ENCODE data around the gene CDK14.

CDK14 gene

GRCh38 chr7:90856351-90857070, 260.4 kb downstream of the CDK14 start:
- DNase-seq, result no peak

- DNase-seq, result no peak
These were observed 261.5 kb downstream of the CDK14 start for GRCh38 chr7:90857603-90858002.

- no peak for DNase-seq
These were observed 262.4 kb downstream of the CDK14 start for GRCh38 chr7:90858546-90858945.

- DNase-seq, result no peak
These were observed 263.4 kb downstream of the CDK14 start for GRCh38 chr7:90859521-90859920.

- no peak for DNase-seq
These were observed 268.0 kb downstream of the CDK14 start for GRCh38 chr7:90864088-90864487.

GRCh38 chr7:90869335-90869734, 273.2 kb downstream of the CDK14 start:
- DNase-seq, result no peak

GRCh38 chr7:90876701-90877100, 280.6 kb downstream of the CDK14 start:
- no peak for DNase-seq

GRCh38 chr7:90877201-90877600, 281.1 kb downstream of the CDK14 start:
- peak in 1 of 4 experiments; percentile 5 for DNase-seq

- no peak for DNase-seq
These were observed 283.8 kb downstream of the CDK14 start for GRCh38 chr7:90879924-90880323.

- no peak for DNase-seq
These were observed 290.3 kb downstream of the CDK14 start for GRCh38 chr7:90886416-90886815.

GRCh38 chr7:90889210-90889609, 293.1 kb downstream of the CDK14 start:
- DNase-seq, result no peak

- no peak for DNase-seq
These were observed 293.5 kb downstream of the CDK14 start for GRCh38 chr7:90889644-90890043.

GRCh38 chr7:90891529-90891928, 295.4 kb downstream of the CDK14 start:
- no peak for DNase-seq

- peak in 2 of 4 experiments; percentile 21 for DNase-seq
These were observed 296.1 kb downstream of the CDK14 start for GRCh38 chr7:90892213-90892612.

- DNase-seq, result no peak
These were observed 298.0 kb downstream of the CDK14 start for GRCh38 chr7:90894122-90894521.

GRCh38 chr7:90896458-90896857, 300.3 kb downstream of the CDK14 start:
- DNase-seq, result no peak

GRCh38 chr7:90897961-90898469, 301.9 kb downstream of the CDK14 start:
- DNase-seq, result no peak

- DNase-seq, result no peak
These were observed 304.7 kb downstream of the CDK14 start for GRCh38 chr7:90900628-90901356.

GRCh38 chr7:90903841-90904240, 307.7 kb downstream of the CDK14 start:
- no peak for DNase-seq

- no peak for DNase-seq
These were observed 314.0 kb downstream of the CDK14 start for GRCh38 chr7:90910136-90910535.

GRCh38 chr7:90916319-90916718, 320.2 kb downstream of the CDK14 start:
- no peak for DNase-seq

GRCh38 chr7:90917539-90917938, 321.4 kb downstream of the CDK14 start:
- DNase-seq, result no peak

GRCh38 chr7:90918303-90918702, 322.2 kb downstream of the CDK14 start:
- no peak for DNase-seq

GRCh38 chr7:90919816-90920215, 323.7 kb downstream of the CDK14 start:
- no peak for DNase-seq
